ENCODE data around the gene RBFOX1.

The RBFOX1 gene

DNA sequence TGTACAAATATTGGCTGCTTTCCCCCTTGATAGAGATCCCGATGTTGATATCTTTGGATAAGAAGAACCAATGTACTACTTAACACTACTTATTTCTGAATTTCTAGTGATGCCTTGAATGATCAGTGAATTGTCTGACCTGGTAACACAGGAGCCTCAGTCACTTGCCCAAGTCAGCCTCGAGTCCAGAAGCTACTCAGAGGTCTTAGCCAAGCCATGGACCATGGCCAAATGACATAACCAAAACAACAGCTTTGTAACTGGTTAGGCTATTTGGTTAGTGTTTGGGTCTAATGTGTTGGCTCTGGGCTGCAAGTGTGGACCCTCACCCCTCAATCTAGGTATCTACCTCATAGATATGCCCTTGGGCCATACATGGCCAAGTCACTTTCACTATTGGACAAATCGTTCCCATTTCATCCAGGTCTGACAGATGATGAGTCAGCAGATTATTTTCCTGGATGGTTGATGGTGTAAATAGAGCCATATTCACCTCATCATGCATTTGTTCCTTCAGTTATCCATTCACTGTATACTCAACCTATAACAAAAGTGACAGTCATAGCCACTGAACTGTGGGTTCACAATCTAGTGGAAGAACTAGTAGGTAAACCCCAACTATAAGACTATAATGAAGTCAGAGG, 3.5 kb downstream of the RBFOX1 start:
- no peak for DNase-seq

DNA sequence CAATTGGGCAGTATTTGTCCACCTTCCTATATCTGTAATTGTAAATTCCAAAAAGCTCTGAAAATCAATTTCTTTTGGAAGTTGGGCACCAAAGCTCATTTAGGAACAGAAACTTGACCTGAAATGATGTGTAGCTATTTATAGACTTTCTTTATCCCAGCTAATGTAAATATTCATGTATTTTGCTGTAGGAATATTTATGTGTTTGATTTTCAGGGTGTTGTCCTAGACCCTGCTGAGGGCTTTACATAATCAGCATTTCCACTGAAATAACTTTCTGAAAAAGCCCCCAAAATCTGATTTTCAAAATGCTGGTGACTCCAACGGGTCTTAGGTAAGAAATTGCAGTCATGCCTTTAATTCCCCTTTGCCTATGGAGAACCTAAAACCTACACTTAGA, 4.1 kb downstream of the RBFOX1 start:
- DNase-seq = no peak

DNA sequence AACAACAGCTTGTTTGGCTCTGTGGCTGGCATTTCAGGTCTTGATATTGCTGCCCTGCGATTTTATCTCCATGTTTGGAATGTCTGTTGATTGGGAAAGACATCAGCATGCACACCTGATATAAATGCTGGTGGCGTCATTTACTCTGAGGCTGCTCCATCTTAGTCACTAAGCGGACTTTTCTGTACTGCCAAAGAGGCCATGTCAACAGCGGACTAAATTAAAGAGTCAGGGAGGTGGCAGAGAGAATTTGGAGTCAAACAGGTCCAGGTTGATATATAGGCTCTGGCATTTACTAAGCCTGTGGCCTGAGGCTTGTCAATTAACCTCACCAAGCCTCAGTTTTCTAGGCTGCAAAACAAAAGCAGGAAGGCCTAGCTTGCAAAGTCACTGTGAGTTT, 6.2 kb downstream of the RBFOX1 start:
- DNase-seq = no peak

DNA sequence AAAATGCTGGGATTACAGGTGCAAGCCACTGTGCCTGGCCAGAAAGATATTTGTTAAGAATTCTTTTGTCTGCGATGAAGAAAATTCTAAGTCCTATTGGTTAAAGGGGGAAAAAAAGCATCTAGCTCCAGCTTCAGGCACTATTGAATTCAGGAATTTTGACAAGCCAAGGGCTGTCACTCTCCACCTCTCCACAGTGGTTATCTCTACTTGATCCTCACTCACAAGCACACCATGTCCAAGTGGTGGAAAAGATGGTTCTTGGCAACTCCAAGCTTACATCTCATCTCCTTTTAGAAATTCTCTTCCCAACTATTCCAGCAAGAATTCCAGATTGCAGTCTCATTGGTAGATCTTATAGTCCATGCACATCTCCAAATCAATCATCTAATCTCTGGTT, 7.1 kb downstream of the RBFOX1 start:
- DNase-seq = no peak

DNA sequence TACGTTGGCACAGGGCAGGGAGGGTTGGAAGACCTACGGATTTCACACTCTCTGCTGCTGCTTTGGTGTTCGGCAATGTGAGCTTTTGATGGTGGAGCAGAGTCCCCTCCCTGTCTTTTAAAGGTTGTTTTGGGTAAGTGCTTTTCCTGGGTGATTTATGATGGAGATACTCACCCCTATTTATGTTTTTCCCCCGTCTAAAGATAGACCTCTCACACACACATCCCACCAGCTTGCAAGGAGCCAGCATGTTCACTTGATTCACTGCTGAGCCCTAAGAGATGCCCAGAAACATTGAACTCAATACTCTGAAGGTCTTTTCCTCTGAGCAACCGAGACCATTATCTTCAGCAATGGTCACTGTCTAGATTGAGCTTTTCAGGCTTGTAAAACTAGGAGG, 8.3 kb downstream of the RBFOX1 start:
- no peak for DNase-seq

DNA sequence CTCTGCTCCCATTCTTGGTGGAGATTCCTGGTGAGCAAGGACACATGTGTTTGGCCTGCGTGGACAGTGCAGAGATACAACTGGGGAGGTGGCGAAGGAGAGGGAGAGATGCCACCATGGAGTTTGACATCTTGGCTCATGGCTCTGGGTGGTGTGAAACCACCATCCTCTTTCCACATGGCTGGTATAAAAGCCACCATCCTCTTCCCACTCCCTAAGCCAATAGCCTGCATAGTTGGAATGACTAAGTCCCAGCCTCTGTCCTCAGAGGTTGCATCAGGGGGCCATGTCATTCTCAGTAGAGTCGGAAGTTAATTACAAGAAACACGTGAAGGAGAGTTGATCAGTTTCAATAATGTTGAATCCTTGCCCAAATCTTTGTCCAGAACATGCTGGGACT, 10.0 kb downstream of the RBFOX1 start:
- no peak for DNase-seq

DNA sequence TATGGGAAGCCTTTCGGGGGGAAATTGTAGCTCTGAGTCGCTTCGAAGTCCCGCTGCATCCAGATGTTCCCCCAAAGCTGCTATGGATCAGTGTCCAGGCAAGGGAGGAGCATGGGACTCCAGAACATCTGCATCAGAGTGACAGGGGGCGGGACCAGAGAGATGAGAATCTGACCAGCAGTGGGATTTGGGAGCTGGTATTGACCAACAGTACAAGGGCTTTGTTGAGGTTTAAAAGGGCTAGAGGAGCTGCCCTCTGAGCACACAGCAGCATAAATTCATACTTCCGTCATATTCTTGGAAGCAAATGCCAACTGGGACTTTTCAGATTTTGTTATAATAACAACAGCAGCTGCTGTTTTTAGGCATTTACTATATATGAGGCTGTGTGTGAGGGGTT, 10.6 kb downstream of the RBFOX1 start:
- no peak for DNase-seq

DNA sequence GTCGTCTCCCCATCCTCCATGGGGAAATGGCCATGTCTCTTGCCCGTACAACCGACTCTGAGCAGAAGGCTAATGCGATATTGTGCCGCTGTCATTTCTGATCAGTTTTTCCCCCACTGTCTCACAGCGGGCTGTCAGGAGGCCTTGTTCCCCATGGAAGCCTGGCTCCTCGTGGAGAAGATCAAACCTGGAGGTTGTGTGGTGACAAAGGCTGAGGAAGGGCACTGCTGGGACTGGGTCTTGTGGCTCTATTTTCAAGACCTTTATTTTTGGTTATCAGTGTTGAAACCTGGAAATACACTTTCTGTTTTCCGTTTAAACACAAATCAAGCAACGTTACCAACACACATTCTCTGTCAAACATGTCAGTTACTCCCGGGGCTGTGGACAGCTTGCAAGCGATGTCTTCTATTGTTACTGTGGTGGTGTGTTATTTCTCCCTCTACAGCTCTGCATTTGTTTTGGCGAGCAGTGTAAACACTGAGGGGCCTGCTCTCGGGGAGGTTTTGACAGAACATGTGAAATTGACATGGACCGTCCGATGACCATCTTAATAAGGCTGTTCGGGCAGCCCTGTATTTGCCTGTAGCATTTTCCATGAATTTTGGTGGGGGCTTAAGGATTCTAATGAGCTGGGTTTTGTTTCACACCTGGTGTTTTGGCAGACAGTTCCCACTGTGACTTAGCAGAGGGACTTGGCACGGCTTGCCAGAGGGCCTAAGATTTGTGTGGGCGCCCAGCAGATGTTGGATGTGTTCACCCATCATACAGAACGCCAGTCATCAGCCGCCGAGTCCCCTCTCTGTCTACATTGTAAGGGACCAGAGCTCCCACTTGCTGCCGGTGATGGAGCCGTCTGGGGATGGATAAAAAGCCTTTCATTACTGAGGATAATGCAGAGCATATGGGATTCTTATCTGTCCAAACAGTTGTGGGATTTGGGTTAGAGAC, 12.5 kb downstream of the RBFOX1 start:
- DNase-seq = no peak

DNA sequence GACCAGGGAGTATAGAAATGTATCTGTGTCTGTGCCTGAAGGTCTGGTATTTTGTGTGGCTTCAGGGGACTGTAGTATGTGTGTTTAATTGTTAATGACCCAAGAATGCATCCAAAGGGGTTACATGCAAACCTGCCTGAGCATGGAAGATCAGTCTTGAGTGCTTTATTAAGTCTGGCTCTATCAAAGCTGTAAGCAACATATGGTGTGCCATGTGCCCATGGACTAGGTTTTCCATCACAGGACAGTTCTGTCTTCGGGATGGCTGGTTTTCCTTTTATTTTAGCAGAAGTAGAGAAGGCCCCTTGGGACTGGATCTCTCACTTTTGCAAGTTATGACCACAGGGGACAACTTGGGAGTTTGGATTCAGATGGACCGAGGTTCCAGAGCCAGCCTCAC, 18.2 kb downstream of the RBFOX1 start:
- DNase-seq = no peak

DNA sequence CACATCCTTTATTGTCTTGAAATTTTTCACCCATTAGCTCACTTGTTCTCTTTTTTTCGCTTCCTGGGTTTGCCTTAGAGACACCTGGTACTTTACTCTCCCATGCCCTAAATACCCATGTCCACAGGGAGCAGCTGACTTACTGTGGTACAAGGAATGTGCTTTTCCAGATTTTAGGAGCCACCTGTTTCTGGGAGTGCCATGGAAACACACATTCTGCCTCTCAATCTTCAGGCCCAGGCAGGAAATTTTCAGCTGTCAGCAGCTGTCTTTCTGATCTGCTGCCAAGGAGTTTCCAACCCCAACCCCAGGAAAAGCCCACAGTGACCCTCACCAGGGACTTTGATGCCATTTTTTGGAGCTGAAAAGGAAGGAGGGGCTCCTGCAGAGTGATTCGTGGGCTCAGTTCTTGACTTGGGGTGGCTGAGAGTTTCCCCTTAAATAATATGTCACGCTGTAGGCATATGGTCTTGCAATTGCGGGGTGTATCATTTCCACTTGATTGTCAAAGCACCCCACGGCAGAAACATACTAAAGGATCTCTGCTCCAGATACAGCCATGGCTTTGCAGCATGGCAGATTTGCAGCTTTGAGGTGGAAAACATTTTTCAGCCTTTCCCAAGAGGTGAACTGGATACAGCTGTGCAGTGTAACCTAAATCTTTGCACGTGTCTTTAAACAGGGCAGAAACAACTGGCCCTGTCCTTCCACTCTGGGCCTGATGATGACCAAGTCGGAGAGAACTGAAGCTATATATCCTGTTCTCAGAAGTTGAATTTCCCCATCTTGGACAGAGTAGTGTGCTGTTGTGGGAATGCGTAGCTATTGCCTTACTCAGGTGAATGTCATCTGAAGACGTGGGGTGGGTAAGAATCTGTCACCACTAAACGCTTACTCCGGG, 19.2 kb downstream of the RBFOX1 start:
- DNase-seq = no peak

DNA sequence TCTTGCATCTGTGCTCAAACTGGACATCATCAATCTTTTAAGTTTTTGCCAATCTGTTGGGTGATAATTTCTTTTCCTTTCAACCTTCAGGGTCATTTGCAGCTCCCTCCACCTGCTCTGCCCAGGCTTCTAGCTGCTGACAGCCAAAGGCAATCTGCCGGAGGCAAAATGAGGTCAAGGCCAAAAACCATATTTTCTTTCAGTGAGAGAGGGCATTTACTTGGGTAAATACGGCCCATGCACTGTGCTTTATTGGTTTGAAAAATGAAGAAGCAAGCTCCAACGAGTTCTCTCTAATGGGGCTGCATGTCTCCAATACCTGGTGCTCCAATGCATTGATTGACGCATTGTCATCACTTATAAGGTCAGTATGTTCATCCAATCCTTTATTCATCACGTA, 23.1 kb downstream of the RBFOX1 start:
- DNase-seq = no peak

DNA sequence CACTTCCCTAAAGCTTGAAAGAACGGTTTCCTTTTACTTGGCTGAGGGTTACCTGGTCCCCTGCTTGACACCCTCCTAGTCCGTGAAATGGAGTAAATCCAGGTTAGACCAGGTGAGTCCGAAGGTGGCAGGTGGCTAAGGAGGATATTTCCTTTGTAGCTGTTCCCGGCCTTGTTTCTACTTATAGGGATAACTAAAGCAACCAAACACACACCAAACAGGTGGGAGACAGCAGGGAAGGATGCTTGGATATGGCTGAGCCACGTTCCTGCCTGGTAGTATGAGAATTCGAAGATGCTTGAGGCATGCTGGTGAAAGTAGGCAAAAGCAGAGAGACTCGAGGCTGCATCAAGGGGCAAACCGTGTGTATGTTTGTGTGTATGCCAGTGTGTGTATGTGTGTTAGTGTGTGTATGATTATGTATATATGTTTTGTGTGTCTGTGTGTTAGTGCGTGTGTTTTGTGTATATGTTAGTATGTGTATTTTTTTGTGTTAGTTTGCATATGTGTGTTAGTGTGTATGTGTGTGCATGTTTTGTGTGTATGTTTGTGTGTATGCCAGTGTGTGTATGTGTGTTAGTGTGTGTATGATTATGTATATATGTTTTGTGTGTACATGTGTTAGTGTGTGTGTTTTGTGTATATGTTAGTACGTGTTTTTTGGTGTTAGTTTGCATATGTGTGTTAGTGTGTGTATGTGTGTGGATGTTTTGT, 28.9 kb downstream of the RBFOX1 start:
- no peak for DNase-seq

DNA sequence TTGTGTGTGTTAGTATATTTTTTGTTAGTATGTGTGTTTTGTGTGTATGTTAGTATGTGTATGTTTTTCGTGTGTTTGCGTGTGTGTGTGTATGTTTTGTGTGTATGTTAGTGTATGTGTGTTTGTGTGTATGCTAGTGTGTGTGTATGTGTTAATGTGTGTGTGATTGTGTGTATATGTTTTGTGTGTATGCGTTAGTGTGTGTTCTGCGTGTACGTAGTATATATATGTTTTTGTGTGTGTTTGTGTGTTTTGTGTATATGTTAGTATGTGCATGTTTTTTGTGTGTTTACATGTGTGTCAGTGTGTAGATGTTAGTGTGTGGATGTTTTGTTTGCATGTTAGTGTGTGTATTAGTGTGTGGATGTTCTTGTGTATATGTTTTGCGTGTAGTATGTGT, 29.6 kb downstream of the RBFOX1 start:
- DNase-seq = no peak

DNA sequence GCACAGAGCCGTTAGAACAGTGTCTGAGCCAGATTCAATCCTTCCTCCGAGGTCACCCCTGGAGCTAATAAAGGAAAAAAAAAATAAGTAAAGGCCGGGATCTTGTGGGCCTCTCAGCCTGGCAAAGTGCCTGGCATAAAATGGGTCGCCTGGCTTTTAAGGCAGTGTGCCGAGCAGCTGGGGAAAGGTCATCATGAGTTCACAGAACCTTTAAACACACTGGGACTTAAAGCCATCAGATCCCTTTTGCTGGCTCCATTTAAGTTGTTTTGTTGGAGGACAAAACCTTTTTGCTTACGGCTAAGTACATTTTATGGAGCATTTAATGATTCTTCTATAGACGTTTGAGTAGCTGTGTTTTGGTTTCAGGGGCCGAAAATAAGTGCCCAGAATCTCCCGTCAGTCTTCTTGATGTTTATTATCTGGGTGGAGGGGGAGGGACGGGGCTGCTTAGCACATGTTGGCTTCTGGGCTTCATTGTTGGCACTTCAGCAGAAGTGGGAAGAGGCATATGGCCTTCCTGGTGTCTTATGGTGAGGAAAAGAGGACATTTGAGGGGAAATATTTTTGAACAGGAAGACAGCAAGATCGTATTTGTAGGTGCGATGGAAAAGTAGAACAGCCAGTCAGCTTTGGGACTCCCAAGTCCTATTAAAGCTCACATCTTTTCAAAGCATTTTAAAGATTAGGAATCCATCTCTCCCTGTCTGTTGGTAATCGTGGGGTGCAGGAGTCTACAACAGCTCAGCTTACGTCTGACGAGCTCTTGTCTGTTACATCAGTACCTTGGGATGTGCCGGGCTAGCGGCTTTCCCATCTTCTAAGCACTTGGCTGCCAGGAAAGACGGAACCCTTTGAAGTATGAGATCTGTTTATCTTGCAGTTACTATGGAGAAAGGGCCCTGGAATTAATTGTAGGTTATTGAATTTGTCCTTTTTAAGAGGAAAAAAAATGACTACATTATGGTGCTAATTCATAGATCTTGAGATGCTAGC, 31.1 kb downstream of the RBFOX1 start:
- DNase-seq = no peak

DNA sequence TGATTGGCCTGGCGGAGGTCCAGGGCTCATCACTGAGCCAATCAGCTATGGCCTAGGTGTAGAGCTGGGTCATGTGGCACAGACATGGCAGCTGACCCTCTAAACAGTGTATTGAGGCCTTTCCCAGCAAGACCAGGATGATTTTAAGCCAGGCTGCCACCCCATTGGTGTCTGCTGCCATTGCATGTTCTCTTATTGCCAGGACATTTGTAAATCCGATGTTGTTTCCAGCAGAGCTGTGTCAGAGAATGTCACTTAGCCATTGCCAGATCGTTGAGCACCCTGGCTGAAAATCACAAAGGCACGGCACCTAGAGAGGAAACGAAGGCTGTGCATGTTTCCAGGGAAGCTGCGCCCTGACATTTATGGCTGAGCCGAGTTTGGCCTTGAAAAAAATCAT, 33.4 kb downstream of the RBFOX1 start:
- DNase-seq = no peak

DNA sequence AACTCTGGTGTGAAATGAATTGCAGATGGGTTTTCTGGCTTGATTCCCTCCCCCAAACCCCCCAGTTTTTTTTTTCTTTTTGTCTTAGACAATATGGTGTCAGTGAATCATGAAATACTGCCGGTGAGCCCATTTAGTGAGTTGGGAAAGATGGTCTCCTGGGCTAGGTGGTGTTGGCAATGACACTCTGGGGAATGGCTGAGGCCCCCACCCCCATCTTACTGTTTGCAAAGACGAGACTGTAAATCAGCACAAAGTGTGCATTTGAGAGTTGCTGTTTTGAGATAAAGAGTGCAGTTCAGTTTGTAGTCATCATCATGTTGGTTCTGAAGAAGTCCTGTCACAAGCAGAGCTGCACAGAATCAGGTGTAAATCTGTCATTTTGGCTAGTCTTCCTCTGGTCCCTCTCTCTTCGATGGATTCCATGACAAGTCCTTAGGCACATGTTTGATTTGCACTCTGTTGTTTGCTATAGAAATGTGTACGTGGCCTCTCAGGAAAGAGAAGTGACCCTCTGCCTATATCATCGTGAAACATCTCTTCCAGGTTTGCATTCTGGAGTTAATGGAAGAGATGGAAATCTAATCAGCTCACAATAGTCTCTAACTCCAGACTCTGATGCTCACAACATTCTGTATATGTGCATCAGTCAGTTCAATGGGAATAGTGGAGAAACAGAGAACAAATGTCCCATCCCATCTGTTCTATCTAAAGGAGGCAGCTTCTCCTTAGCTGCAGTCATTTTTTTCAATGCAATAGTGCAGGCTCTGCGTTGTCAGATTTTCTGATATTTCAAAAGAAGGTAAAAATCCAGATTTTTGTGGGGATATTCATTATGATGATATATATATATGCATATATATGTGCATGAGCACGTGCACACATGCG, 34.6 kb downstream of the RBFOX1 start:
- no peak for DNase-seq

DNA sequence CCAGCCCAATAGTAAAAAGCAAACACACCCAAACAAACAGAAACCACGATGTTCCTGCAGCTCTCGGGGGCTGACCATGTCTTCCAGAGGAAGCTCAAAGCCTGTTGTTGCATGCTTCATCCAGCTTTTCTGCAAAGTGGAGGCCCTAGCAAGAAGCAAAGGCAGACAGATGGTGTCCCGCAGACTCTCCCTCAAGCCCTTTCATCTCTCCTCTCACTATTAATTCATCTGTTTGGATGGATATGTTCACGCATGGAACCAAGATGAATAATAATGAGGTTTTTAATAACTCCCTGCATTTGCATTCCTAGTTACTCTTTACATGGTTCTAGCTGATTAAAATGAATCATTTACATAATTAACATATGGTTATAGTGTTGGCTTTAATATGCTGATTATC, 36.6 kb downstream of the RBFOX1 start:
- DNase-seq = no peak

DNA sequence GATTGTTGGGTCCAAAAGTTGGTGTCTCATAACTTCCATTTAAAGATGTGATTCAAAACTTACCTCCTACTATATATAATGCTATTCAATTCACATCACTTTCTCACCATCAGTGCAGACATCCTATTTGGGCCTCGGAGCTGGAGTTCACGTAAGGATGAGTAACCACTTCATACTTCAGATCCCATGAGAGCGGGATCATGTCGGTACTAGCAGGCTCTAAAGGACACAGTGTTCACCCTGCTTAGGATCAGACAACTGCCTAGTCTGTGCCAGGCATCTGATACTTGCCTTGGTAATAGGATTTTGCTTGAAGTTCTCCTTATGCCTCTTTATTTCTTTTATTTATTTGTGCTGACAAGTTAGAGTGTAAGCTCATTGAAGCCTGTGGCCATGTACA, 39.5 kb downstream of the RBFOX1 start:
- DNase-seq = no peak

DNA sequence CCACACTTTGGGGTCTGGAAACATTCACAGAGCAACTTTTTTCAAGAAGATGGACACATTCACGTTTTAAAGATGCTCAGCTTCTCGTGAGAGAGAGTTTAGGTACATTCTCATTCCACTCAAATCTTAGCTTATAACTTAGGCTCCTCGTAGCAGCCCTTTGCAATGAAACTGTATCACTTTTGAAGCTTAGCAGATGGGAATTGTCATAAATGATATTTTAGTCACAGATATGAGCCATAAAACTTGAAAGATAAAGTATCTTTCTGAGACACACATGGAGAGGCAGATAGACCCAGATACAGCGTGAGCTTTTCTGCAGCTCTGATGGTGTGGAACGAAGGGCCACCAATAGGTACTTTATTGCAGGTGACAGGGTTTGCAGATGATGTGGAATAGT, 41.1 kb downstream of the RBFOX1 start:
- no peak for DNase-seq

DNA sequence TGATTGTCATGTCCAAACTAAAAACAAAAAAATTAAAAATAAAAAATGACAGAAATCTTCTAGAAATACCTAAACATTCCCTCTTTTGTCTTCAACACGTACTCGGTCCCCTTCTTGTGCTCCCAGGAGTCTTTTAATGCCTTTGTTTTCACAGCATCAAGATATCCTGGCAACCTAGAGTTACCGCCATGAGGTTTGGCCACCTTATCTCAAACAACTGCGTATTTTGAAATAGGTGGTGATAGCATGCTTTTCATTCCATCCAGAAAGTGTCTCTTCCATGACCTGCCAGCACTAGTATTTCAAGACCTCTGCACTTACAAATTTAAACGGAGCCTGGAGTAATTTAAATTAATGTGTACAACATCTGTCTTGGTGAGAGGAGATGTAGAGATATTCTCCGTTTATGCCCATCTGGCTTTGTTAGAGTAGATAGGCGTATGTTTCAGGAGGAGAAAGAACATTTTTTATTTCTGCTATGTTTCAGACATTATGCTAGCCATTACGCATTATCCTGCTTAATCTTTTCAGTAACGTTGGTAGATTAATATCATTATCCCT, 42.0 kb downstream of the RBFOX1 start:
- no peak for DNase-seq

Measured in stimulated activated CD4-positive, alpha-beta T cell treated with anti-CD3 and anti-CD28 coated beads, Interleukin-2, amount 100 ng/mL, for 48 hours (primary cell).